Body of pancreas (tissue), 4 donors: Measurements from ENCODE around the gene TTC16. TPM values are rescaled to one million over a fixed set of nuclear protein-coding genes. Genes with fewer than 3 reads are reported as not detected.

Experiments
- ATAC-seq: fragments of 150-250 bp; one replicate; pipeline ENCODE4 v1.9.1; 2016
- DNase-seq, 4 donors: peaks; one replicate each; pipeline ENCODE4 v3.0.0-alpha.2; 2019
- H3K27ac ChIP-seq, 4 donors: fragments of 200-600 bp; sonication (generic); 1 replicate in 3 of 4; 2 replicates in 1 of 4; pipeline versions ENCODE4 v1.5.1 to v1.6.1; 2016 to 2019; ENCODE audit warnings: mild to moderate bottlenecking in 1 of 4, mixed read lengths in 1 of 4, moderate library complexity in 1 of 4
- H3K27me3 ChIP-seq, 2 donors: fragments of 200-600 bp; sonication (generic); one replicate each; pipeline ENCODE4 v1.6.0; 2016; ENCODE audit warnings: mild to moderate bottlenecking in 1 of 2
- H3K36me3 ChIP-seq, 2 donors: fragments of 200-600 bp; sonication (generic); replicated peaks in 1 of 2; 2 replicates each; pipeline ENCODE4 v1.5.1; 2016; ENCODE audit warnings: low read depth in 2 of 2; ENCODE audit not compliant: insufficient read depth in 1 of 2
- H3K4me1 ChIP-seq: fragments of 200-600 bp; sonication (generic); one replicate; pipeline ENCODE4 v1.6.0; 2016
- H3K4me3 ChIP-seq, 2 donors: fragments of 200-600 bp; sonication (generic); 1 replicate in 1 of 2; 2 replicates in 1 of 2; pipeline ENCODE4 v1.5.1; 2016 to 2019
- H3K9me3 ChIP-seq, 3 donors: fragments of 200-600 bp; sonication (generic); 1 replicate in 2 of 3; 2 replicates in 1 of 3; pipeline ENCODE4 v1.5.1; 2016
- POLR2A ChIP-seq, 3 donors: fragments of 450-650 bp; IDR thresholded peaks; one replicate each; pipeline ENCODE4 v1.6.1; 2016; ENCODE audit warnings: antibody characterized with exemption in 3 of 3, mild to moderate bottlenecking in 2 of 3
- WGBS, 2 donors: methylation state at CpG; one replicate each; pipeline ENCODE4 v1.1.5; 2017; 5-methylcytosine and 5-hydroxymethylcytosine counted together
- intact Hi-C: fragments of 100-400 bp; cut with DNase I; formaldehyde crosslinking; loops from one replicate; pipeline ENCODE4 v1.15.1; 2023
- total RNA-seq, 2 donors: library from RNA; depleted of rRNA; stranded (reverse); fragments of >200 nt; gene quantifications; one replicate each; pipeline ENCODE4 v1.1.0, GENCODE V29; 2016
- TF ChIP-seq, protein P1 (sequence below), 7 experiments: fragments of 450-650 bp in 4 of 7; fragments of 200-600 bp in 3 of 7; sonication (generic) in 3 of 7; IDR thresholded peaks; one replicate each; pipeline ENCODE4 v1.5.1; 2016 to 2019; ENCODE audit warnings: antibody characterized with exemption in 7 of 7

TTC16 gene
- total RNA-seq, 2 donors from 2014 or later, result under 0.01 to 0.52 TPM

- Histone ChIP-seq H3K36me3 (no peaks in the 10 kb centered on the region), H3K4me3 (no peak overlapping the region), H3K27ac (no peak overlapping the region), H3K27me3 (no peaks in the 10 kb centered on the region), H3K4me1 (peaks cover 50% of the 10 kb centered on the region), H3K9me3 (no peaks in the 10 kb centered on the region)
- WGBS, 2 donors, result 75 to 82% methylated on average over 5 to 9 of the region's 9 CpGs
- intact Hi-C loops, result no loop called here
- TF ChIP-seq, protein P1, sequence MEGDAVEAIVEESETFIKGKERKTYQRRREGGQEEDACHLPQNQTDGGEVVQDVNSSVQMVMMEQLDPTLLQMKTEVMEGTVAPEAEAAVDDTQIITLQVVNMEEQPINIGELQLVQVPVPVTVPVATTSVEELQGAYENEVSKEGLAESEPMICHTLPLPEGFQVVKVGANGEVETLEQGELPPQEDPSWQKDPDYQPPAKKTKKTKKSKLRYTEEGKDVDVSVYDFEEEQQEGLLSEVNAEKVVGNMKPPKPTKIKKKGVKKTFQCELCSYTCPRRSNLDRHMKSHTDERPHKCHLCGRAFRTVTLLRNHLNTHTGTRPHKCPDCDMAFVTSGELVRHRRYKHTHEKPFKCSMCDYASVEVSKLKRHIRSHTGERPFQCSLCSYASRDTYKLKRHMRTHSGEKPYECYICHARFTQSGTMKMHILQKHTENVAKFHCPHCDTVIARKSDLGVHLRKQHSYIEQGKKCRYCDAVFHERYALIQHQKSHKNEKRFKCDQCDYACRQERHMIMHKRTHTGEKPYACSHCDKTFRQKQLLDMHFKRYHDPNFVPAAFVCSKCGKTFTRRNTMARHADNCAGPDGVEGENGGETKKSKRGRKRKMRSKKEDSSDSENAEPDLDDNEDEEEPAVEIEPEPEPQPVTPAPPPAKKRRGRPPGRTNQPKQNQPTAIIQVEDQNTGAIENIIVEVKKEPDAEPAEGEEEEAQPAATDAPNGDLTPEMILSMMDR (IDR thresholded peaks at IDR 0.05), result no peak
- TF ChIP-seq POLR2A (IDR thresholded peaks at IDR 0.05), result no peak
- no peak for ATAC-seq
- DNase-seq, result no peak
Measured at GRCh38 chr9:127703289-127703946, 12.5 kb upstream of the TTC16 start.

- Histone ChIP-seq H3K4me1 (peaks cover 33% of the 10 kb centered on the region), H3K27me3 (no peaks in the 10 kb centered on the region), H3K9me3 (no peaks in the 10 kb centered on the region), H3K4me3 (no peak overlapping the region), H3K36me3 (no peaks in the 10 kb centered on the region), H3K27ac (no peak overlapping the region)
- ATAC-seq (no peak), DNase-seq (peak; percentile 56 to 89 (median 72))
- WGBS, 2 donors, result 69 to 75% methylated on average over 5 to 12 of the region's 12 CpGs
- intact Hi-C loops, result no loop called here
- TF ChIP-seq, protein P1 (IDR thresholded peaks at IDR 0.05), result no peak
- no peak for TF ChIP-seq POLR2A (IDR thresholded peaks at IDR 0.05)
Measured at GRCh38 chr9:127705577-127706379, 10.1 kb upstream of the TTC16 start.

DNA sequence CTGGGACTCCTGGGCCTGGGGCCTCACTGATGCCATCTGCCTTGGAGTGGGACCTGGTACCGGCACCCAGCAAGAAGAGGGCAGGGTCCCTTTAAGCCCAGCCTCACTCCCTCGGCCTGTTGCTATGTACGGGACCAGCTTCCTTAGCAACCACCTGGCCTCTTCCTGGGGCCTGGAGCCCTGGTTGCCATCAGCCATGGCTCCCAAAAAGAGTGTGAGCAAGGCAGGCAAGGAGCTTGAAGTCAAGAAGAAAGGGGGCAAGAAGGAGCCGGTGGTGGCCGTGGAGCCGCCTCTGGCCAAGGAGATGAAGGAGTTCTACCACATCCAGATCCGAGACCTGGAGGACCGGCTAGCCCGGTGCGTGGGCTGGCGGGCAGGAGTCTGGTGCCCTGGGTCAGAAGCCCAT is 9.0 kb upstream of the TTC16 start, which contains the start of gene CFAP157:
TSS of gene CFAP157 (plus strand) at position 153 of the 406 bp plus-strand sequence. CDS start at position 197, 44 bp downstream.
- WGBS, 2 donors, result 61 to 75% methylated on average over 11 of the region's 11 CpGs
- DNase-seq (peak; percentile 45 to 57 (median 54)), ATAC-seq (peak; percentile 68)
- TF ChIP-seq, protein P1 (IDR thresholded peaks at IDR 0.05), result no peak
- TF ChIP-seq POLR2A (IDR thresholded peaks at IDR 0.05), result no peak
- Histone ChIP-seq H3K36me3 (no peaks in the 10 kb centered on the region), H3K27me3 (no peaks in the 10 kb centered on the region), H3K4me1 (peaks cover 23% of the 10 kb centered on the region), H3K4me3 (no peak within 1 kb of the TSS), H3K27ac (no peak within 1 kb of the TSS), H3K9me3 (no peaks in the 10 kb centered on the region)
- intact Hi-C loops, result no loop called here

- Histone ChIP-seq H3K36me3 (no peaks in the 10 kb centered on the region), H3K27ac (no peak overlapping the region), H3K9me3 (no peaks in the 10 kb centered on the region), H3K4me1 (peaks cover 22% of the 10 kb centered on the region), H3K4me3 (no peak overlapping the region), H3K27me3 (no peaks in the 10 kb centered on the region)
- no peak for TF ChIP-seq POLR2A (IDR thresholded peaks at IDR 0.05)
- TF ChIP-seq, protein P1 (IDR thresholded peaks at IDR 0.05), result no peak
- DNase-seq (no peak), ATAC-seq (no peak)
- intact Hi-C loops, result no loop called here
- 50 to 70% methylated on average over 3 to 5 of the region's 5 CpGs for WGBS, 2 donors
Measured at GRCh38 chr9:127707766-127708165, 8.1 kb upstream of the TTC16 start.
